HepG2 (cell line): ENCODE measurements around the gene NUDT21. TPM values are rescaled to one million over a fixed set of nuclear protein-coding genes. Genes with fewer than 3 reads are reported as not detected.

ENCODE experiments used
- ATM ChIP-seq: fragments of 450-650 bp; IDR thresholded peaks from 2 replicates; pipeline ENCODE4 v1.7.1; 2017; ENCODE audit warnings: mild to moderate bottlenecking, borderline replicate concordance
- BCL3 ChIP-seq: sonication (generic); formaldehyde crosslinking; IDR thresholded peaks from 2 replicates; pipeline ENCODE4 v1.5.1; 2020; ENCODE audit warnings: mild to moderate bottlenecking, missing genetic modification reagents, moderate library complexity
- BCL6 ChIP-seq: IDR thresholded peaks from 2 replicates; pipeline ENCODE4 v1.6.1; 2016; ENCODE audit warnings: missing genetic modification reagents, missing compliant biosample characterization
- CREM ChIP-seq, 2 experiments: sonication (generic) in 1 of 2; formaldehyde crosslinking in 1 of 2; IDR thresholded peaks; 2 replicates each; pipeline versions ENCODE4 v1.4.0 to v1.6.1; 2016 to 2020; ENCODE audit warnings: antibody characterized with exemption in 1 of 2, mild to moderate bottlenecking in 1 of 2, missing genetic modification reagents in 1 of 2
- JUNB ChIP-seq: sonication (generic); formaldehyde crosslinking; IDR thresholded peaks from 2 replicates; pipeline ENCODE4 v1.8.0; 2022; ENCODE audit warnings: missing genetic modification reagents, mild to moderate bottlenecking, borderline replicate concordance
- MLLT10 ChIP-seq: sonication (generic); formaldehyde crosslinking; IDR thresholded peaks from 2 replicates; pipeline ENCODE4 v1.4.0; 2020; ENCODE audit warnings: missing genetic modification reagents
- PAF1 ChIP-seq: IDR thresholded peaks from 2 replicates; pipeline ENCODE4 v1.6.1; 2016; ENCODE audit warnings: missing genetic modification reagents, missing compliant biosample characterization
- PAWR ChIP-seq: sonication (generic); formaldehyde crosslinking; IDR thresholded peaks from 2 replicates; pipeline ENCODE4 v1.4.0; 2020; ENCODE audit warnings: missing genetic modification reagents, mild to moderate bottlenecking, borderline replicate concordance
- PRDM10 ChIP-seq: sonication (generic); formaldehyde crosslinking; IDR thresholded peaks from 2 replicates; pipeline ENCODE4 v1.4.0; 2020; ENCODE audit warnings: low read depth, missing genetic modification reagents
- SIN3B ChIP-seq: fragments of 150-350 bp; IDR thresholded peaks from 2 replicates; pipeline ENCODE4 v1.6.1; 2014; ENCODE audit warnings: low read length
- TOPORS ChIP-seq: sonication (generic); formaldehyde crosslinking; IDR thresholded peaks from 2 replicates; pipeline ENCODE4 v1.8.0; 2023; ENCODE audit warnings: mild to moderate bottlenecking, missing genetic modification reagents
- ZBTB10 ChIP-seq: sonication (generic); formaldehyde crosslinking; IDR thresholded peaks from 2 replicates; pipeline ENCODE4 v1.4.0; 2020; ENCODE audit warnings: missing genetic modification reagents, borderline replicate concordance
- ZBTB20 ChIP-seq: sonication (generic); formaldehyde crosslinking; IDR thresholded peaks from 2 replicates; pipeline ENCODE4 v1.8.1; 2023; ENCODE audit warnings: missing genetic modification reagents, low read depth, mild to moderate bottlenecking, borderline replicate concordance
- ZNF296 ChIP-seq: sonication (generic); formaldehyde crosslinking; conservative IDR thresholded peaks from 2 replicates; pipeline ENCODE4 v1.5.0; 2020; ENCODE audit warnings: mild to moderate bottlenecking, missing genetic modification reagents
- ZNF343 ChIP-seq: sonication (generic); formaldehyde crosslinking; IDR thresholded peaks from 2 replicates; pipeline ENCODE4 v1.4.0; 2020; ENCODE audit warnings: mild to moderate bottlenecking, missing genetic modification reagents
- ZNF484 ChIP-seq: sonication (generic); formaldehyde crosslinking; IDR thresholded peaks from 2 replicates; pipeline ENCODE4 v1.5.1; 2020; ENCODE audit warnings: mild to moderate bottlenecking, low read depth, missing genetic modification reagents, borderline replicate concordance
- ZNF770 ChIP-seq: sonication (generic); formaldehyde crosslinking; IDR thresholded peaks from 2 replicates; pipeline ENCODE4 v1.5.0; 2020; ENCODE audit warnings: mild to moderate bottlenecking, missing genetic modification reagents
- ZSCAN21 ChIP-seq: sonication (generic); formaldehyde crosslinking; IDR thresholded peaks from 2 replicates; pipeline ENCODE4 v1.8.0; 2022; ENCODE audit warnings: mild to moderate bottlenecking, missing genetic modification reagents, moderate library complexity, borderline replicate concordance
- ZSCAN25 ChIP-seq: sonication (generic); formaldehyde crosslinking; IDR thresholded peaks from 2 replicates; pipeline ENCODE4 v1.8.0; 2022; ENCODE audit warnings: mild to moderate bottlenecking, missing genetic modification reagents
- polyA plus RNA-seq, 8 experiments: library from polyadenylated mRNA; depleted of rRNA in 3 of 8; stranded (reverse) in 7 of 8; unstranded in 1 of 8; fragments of >200 nt; fragmentation: Illumina TruSeq in 4 of 8; extraction: Trizol in 4 of 8; gene quantifications; 2 replicates each; pipeline versions ENCODE4 v1.2.1 to v1.2.3, GENCODE V29; 2011 to 2016; ENCODE audit warnings: low read depth in 4 of 8, missing spikeins in 1 of 8, mixed read lengths in 1 of 8; ENCODE audit not compliant: insufficient read depth in 1 of 8
- total RNA-seq, 5 experiments: library from RNA; depleted of rRNA; stranded (reverse); fragments of >200 nt; fragmentation: Illumina TruSeq; extraction: Trizol; gene quantifications; 2 replicates each; pipeline ENCODE4 v1.2.3, GENCODE V29; 2016; ENCODE audit warnings: low read depth in 1 of 5

Gene NUDT21
- total and polyA plus RNA-seq, 2 of the 13 experiments (the other 11 are each of a cell fraction or from before 2014, with no cell fraction given): 177 to 210 TPM

- 0 out of 2 replicates have a peak, but pooled peaks have one; percentile 62 for TF ChIP-seq BCL3 (CRISPR knock-in tag)
- no peak for TF ChIP-seq SIN3B
- TF ChIP-seq JUNB (CRISPR knock-in tag): no peak
- no peak for TF ChIP-seq PRDM10 (CRISPR knock-in tag)
- no peak for TF ChIP-seq ZNF484
- TF ChIP-seq ZNF770 (CRISPR knock-in tag): 0 out of 2 replicates have a peak, but pooled peaks have one; percentile 52
- no peak for TF ChIP-seq PAF1
- TF ChIP-seq ZNF296 (CRISPR knock-in tag): no peak
- no peak for TF ChIP-seq PAWR (CRISPR knock-in tag)
- TF ChIP-seq TOPORS (CRISPR knock-in tag): peak; percentile 94; the same call in 1 of the 2 replicates
- TF ChIP-seq ZBTB20 (CRISPR knock-in tag): no peak
- no peak for TF ChIP-seq CREM (IDR thresholded peaks at IDR 0.05)
- TF ChIP-seq CREM (CRISPR knock-in tag; IDR thresholded peaks at IDR 0.05): no peak
- no peak for TF ChIP-seq ZNF343 (CRISPR knock-in tag)
- peak; percentile 15; the same call in 1 of the 2 replicates for TF ChIP-seq ZSCAN25
- no peak for TF ChIP-seq MLLT10
- TF ChIP-seq ZSCAN21 (CRISPR knock-in tag): peak; percentile 72; the same call in 1 of the 2 replicates
- no peak for TF ChIP-seq ATM
- 0 out of 2 replicates have a peak, but pooled peaks have one; percentile 62 for TF ChIP-seq ZBTB10 (CRISPR knock-in tag)
- no peak for TF ChIP-seq BCL6
Observed at GRCh38 chr16:56424791-56425438, 26.2 kb downstream of the NUDT21 start (continued).
